ENCODE data around the gene SCN10A.

SCN10A gene

GRCh38 chr3:38811822-38812221 is 4.2 kb downstream of the SCN10A start:
- Histone ChIP-seq H3K36me3 (no peaks in the 10 kb centered on the region), H3K27ac (no peak overlapping the region), H3K4me1 (no peaks in the 10 kb centered on the region), H3K9me3 (no peaks in the 10 kb centered on the region), H3K4me3 (no peak overlapping the region), H3K27me3 (no peaks in the 10 kb centered on the region)
- TF ChIP-seq CTCF (IDR thresholded peaks at IDR 0.05), result no peak
- no peak for DNase-seq
- intact Hi-C loops (cut with DNase I; ENCODE audit: low total_unique reads), result no loop called here

- no peaks in the 10 kb centered on the region for H3K36me3 ChIP-seq
- H3K27me3 ChIP-seq, result no peaks in the 10 kb centered on the region
- no peak overlapping the region for H3K4me3 ChIP-seq
- TF ChIP-seq CTCF (IDR thresholded peaks at IDR 0.05), result no peak
- H3K27ac ChIP-seq, result no peak overlapping the region
- no peaks in the 10 kb centered on the region for H3K9me3 ChIP-seq
- H3K4me1 ChIP-seq, result no peaks in the 10 kb centered on the region
- no peak for DNase-seq
- intact Hi-C loops (cut with DNase I; ENCODE audit: low total_unique reads), result no loop called here
Measured at GRCh38 chr3:38805765-38806386, 10.1 kb downstream of the SCN10A start.

GRCh38 chr3:38805004-38805403 is 11.0 kb downstream of the SCN10A start:
- Histone ChIP-seq H3K27ac (no peak overlapping the region), H3K9me3 (no peaks in the 10 kb centered on the region), H3K36me3 (no peaks in the 10 kb centered on the region), H3K27me3 (no peaks in the 10 kb centered on the region), H3K4me1 (no peaks in the 10 kb centered on the region), H3K4me3 (no peak overlapping the region)
- DNase-seq, result no peak
- no peak for TF ChIP-seq CTCF (IDR thresholded peaks at IDR 0.05)
- intact Hi-C loops (cut with DNase I; ENCODE audit: low total_unique reads), result no loop called here

DNA sequence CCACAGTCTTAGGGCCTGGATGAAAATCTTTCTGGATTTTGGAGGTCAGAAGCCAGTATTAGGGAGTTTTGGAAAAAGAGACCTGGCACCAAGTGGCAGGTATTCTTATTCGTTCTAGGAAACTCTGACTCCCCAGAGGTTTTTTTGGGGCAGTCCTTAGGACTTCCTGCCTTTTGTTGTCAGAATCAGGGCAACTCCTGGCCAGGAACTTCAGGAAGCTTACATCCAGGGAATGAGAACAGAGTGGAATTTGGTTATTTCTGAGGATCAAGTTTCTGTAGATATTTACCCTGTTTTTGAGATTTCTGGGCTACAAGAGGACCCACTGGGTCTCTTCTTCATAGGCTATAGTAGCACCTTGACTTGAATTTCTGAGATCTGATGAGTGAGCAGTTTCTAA is 15.5 kb downstream of the SCN10A start:
- Histone ChIP-seq H3K36me3 (no peaks in the 10 kb centered on the region), H3K9me3 (no peaks in the 10 kb centered on the region), H3K27me3 (no peaks in the 10 kb centered on the region), H3K4me1 (no peaks in the 10 kb centered on the region), H3K27ac (no peak overlapping the region), H3K4me3 (no peak overlapping the region)
- intact Hi-C loops (cut with DNase I; ENCODE audit: low total_unique reads), result no loop called here
- DNase-seq, result no peak
- no peak for TF ChIP-seq CTCF (IDR thresholded peaks at IDR 0.05)

- Histone ChIP-seq H3K4me1 (no peaks in the 10 kb centered on the region), H3K27ac (no peak overlapping the region), H3K9me3 (no peaks in the 10 kb centered on the region), H3K36me3 (no peaks in the 10 kb centered on the region), H3K27me3 (no peaks in the 10 kb centered on the region), H3K4me3 (no peak overlapping the region)
- no peak for DNase-seq
- TF ChIP-seq CTCF (IDR thresholded peaks at IDR 0.05), result no peak
- intact Hi-C loops (cut with DNase I; ENCODE audit: low total_unique reads), result no loop called here
Measured at GRCh38 chr3:38793721-38794120, 22.3 kb downstream of the SCN10A start.

GRCh38 chr3:38792983-38793382 is 23.0 kb downstream of the SCN10A start:
- Histone ChIP-seq H3K27me3 (no peaks in the 10 kb centered on the region), H3K9me3 (no peaks in the 10 kb centered on the region), H3K4me1 (no peaks in the 10 kb centered on the region), H3K4me3 (no peak overlapping the region), H3K27ac (no peak overlapping the region), H3K36me3 (no peaks in the 10 kb centered on the region)
- TF ChIP-seq CTCF (IDR thresholded peaks at IDR 0.05), result no peak
- intact Hi-C loops (cut with DNase I; ENCODE audit: low total_unique reads), result no loop called here
- no peak for DNase-seq

Measured in tibial artery (tissue), 4 donors.